ENCODE measurements around the gene OSBPL6. TPM values are rescaled to one million over a fixed set of nuclear protein-coding genes. Genes with fewer than 3 reads are reported as not detected.

The OSBPL6 gene
- total and polyA plus RNA-seq, 2 experiments from 2014 or later: 0.60 to 1.8 TPM

- H3K4me1 ChIP-seq (ENCODE audit: low read depth): no peaks in the 10 kb centered on the region
- H3K9me3 ChIP-seq (ENCODE audit: low read depth): no peaks in the 10 kb centered on the region
- TF ChIP-seq CTCF (IDR thresholded peaks at IDR 0.05; ENCODE audit: low read depth, low read length): peak; percentile 98
- peak overlapping the region; percentile 37 for H3K4me3 ChIP-seq
- DNase-seq (ENCODE audit: low read depth in 1 of 2, low spot score in 1 of 2): peak; percentile 94 to 97
- no peaks in the 10 kb centered on the region for H3K36me3 ChIP-seq
- H3K27me3 ChIP-seq: no peaks in the 10 kb centered on the region
- H3K27ac ChIP-seq: no peak overlapping the region
Measured at GRCh38 chr2:178414266-178415247, 220.2 kb downstream of the OSBPL6 start.

- no peak for TF ChIP-seq CTCF (IDR thresholded peaks at IDR 0.05; ENCODE audit: low read depth, low read length)
- no peaks in the 10 kb centered on the region for H3K9me3 ChIP-seq (ENCODE audit: low read depth)
- H3K4me1 ChIP-seq (ENCODE audit: low read depth): no peaks in the 10 kb centered on the region
- DNase-seq (ENCODE audit: low read depth in 1 of 2, low spot score in 1 of 2): no peak
- H3K27ac ChIP-seq: no peak overlapping the region
- H3K27me3 ChIP-seq: no peaks in the 10 kb centered on the region
- H3K4me3 ChIP-seq: no peak overlapping the region
- no peaks in the 10 kb centered on the region for H3K36me3 ChIP-seq
Measured at GRCh38 chr2:178415979-178416378, 221.7 kb downstream of the OSBPL6 start.

- Histone ChIP-seq H3K4me1 (ENCODE audit: low read depth) (no peaks in the 10 kb centered on the region), H3K27ac (no peak overlapping the region), H3K9me3 (ENCODE audit: low read depth) (no peaks in the 10 kb centered on the region), H3K36me3 (no peaks in the 10 kb centered on the region), H3K4me3 (no peak overlapping the region), H3K27me3 (no peaks in the 10 kb centered on the region)
- TF ChIP-seq CTCF (IDR thresholded peaks at IDR 0.05; ENCODE audit: low read depth, low read length): no peak
- no peak for DNase-seq (ENCODE audit: low read depth in 1 of 2, low spot score in 1 of 2)
Measured at GRCh38 chr2:178417916-178418315, 223.6 kb downstream of the OSBPL6 start.

- Histone ChIP-seq H3K27me3 (no peaks in the 10 kb centered on the region), H3K9me3 (ENCODE audit: low read depth) (no peaks in the 10 kb centered on the region), H3K4me3 (no peak overlapping the region), H3K36me3 (no peaks in the 10 kb centered on the region), H3K27ac (no peak overlapping the region), H3K4me1 (ENCODE audit: low read depth) (no peaks in the 10 kb centered on the region)
- no peak for TF ChIP-seq CTCF (IDR thresholded peaks at IDR 0.05; ENCODE audit: low read depth, low read length)
- peak in 1 of 2 donors; percentile 32 for DNase-seq (ENCODE audit: low read depth in 1 of 2, low spot score in 1 of 2)
Measured at GRCh38 chr2:178418426-178418825, 224.1 kb downstream of the OSBPL6 start.

GRCh38 chr2:178419123-178419522 is 224.8 kb downstream of the OSBPL6 start:
- Histone ChIP-seq H3K36me3 (no peaks in the 10 kb centered on the region), H3K27ac (no peak overlapping the region), H3K27me3 (no peaks in the 10 kb centered on the region), H3K9me3 (ENCODE audit: low read depth) (no peaks in the 10 kb centered on the region), H3K4me1 (ENCODE audit: low read depth) (no peaks in the 10 kb centered on the region), H3K4me3 (no peak overlapping the region)
- peak in 1 of 2 donors; percentile 46 for DNase-seq (ENCODE audit: low read depth in 1 of 2, low spot score in 1 of 2)
- TF ChIP-seq CTCF (IDR thresholded peaks at IDR 0.05; ENCODE audit: low read depth, low read length): peak; percentile 39

All from cardiac muscle cell (in vitro differentiated cells and primary cell).